HepG2 (cell line): ENCODE data around the gene EML2. TPM values are rescaled to one million over a fixed set of nuclear protein-coding genes. Genes with fewer than 3 reads are reported as not detected.
"Not testable (repeated sequence)": the region's sequence is repeated elsewhere in the genome, so short reads cannot be mapped to it uniquely, and the experiment has no call there.

Source experiments
- ATAC-seq: fragments of 200-7000 bp; cut with Tn5 transposase; 3 replicates; pipeline ENCODE4 v1.9.1; 2020; ENCODE audit warnings: mild to moderate bottlenecking, moderate library complexity
- BruUV-seq: library from RNA; stranded (reverse); fragments of 400-500 nt; replicated peaks from 2 replicates; lab custom pipeline; 2021; lab: Mats Ljungman, UMichigan
- CTCF ChIA-PET: fragments of 300-600 bp; formaldehyde crosslinking; extraction: SDS; loops from one replicate; lab custom pipeline; 2021; ENCODE audit warnings: low total read pairs, inconsistent platforms, low intra/inter-chr PET ratio; lab: Yijun Ruan, JAX
- POLR2A ChIA-PET: fragments of 350-600 bp; sonication (Branson Sonifier 250); formaldehyde crosslinking; loops from one replicate; lab custom pipeline; 2020; ENCODE audit warnings: antibody characterized with exemption, inconsistent platforms; lab: Yijun Ruan, JAX
- DNase-seq: peaks from one replicate; pipeline ENCODE4 v3.0.0-alpha.2; 2015; ENCODE audit warnings: low spot score
- FAIRE-seq: peaks from 3 replicates; lab custom pipeline; 2011; peaks lifted over from hg19 to GRCh38; lab: Jason Lieb, UNC
- H2AFZ ChIP-seq: one replicate; pipeline ENCODE4 v1.6.1; 2011; ENCODE audit warnings: low read length, inconsistent platforms
- H3K27ac ChIP-seq: fragments of 300-600 bp; 3 replicates; pipeline ENCODE4 v1.8.0; 2011; ENCODE audit warnings: mixed run types, mild to moderate bottlenecking, mixed read lengths, low read length, inconsistent platforms; ENCODE audit not compliant: insufficient read depth; ENCODE audit errors: extremely low read length
- H3K27me3 ChIP-seq, 2 experiments: fragments of 200-600 bp in 1 of 2; 2 replicates in 1 of 2; 3 replicates in 1 of 2; pipeline versions ENCODE4 v1.6.0 to v1.8.0; 2011; ENCODE audit warnings: low read length in 2 of 2, mild to moderate bottlenecking in 2 of 2, moderate library complexity in 2 of 2, inconsistent platforms in 1 of 2; ENCODE audit not compliant: insufficient read depth in 2 of 2, control insufficient read depth in 1 of 2
- H3K36me3 ChIP-seq, 2 experiments: fragments of 200-600 bp in 1 of 2; replicated peaks in 1 of 2; 2 replicates in 1 of 2; 3 replicates in 1 of 2; pipeline versions ENCODE4 v1.5.1 to v1.8.0; 2011; ENCODE audit warnings: low read length in 2 of 2, inconsistent platforms in 1 of 2; ENCODE audit not compliant: insufficient read depth in 2 of 2, control insufficient read depth in 1 of 2
- H3K4me1 ChIP-seq: 2 replicates; pipeline ENCODE4 v1.5.1; 2012; ENCODE audit warnings: low read length, inconsistent platforms; ENCODE audit not compliant: insufficient read depth
- H3K4me2 ChIP-seq: 2 replicates; pipeline ENCODE4 v1.6.0; 2011; ENCODE audit warnings: low read depth, low read length, inconsistent platforms
- H3K4me3 ChIP-seq, 3 experiments: fragments of 200-600 bp in 1 of 3; sonication (generic), shearing (Covaris generic) in 1 of 3; replicated peaks in 1 of 3; 2 replicates each; pipeline ENCODE4 v1.5.1; 2011 to 2016; ENCODE audit warnings: low read length in 3 of 3, inconsistent platforms in 2 of 3, low read depth in 2 of 3, mild to moderate bottlenecking in 2 of 3, control low read depth in 1 of 3, mixed read lengths in 1 of 3; ENCODE audit not compliant: insufficient read depth in 1 of 3
- H3K79me2 ChIP-seq: one replicate; pipeline ENCODE4 v1.6.1; 2011; ENCODE audit warnings: low read length, inconsistent platforms; ENCODE audit not compliant: insufficient read depth
- H3K9ac ChIP-seq: 2 replicates; pipeline ENCODE4 v1.6.0; 2011; ENCODE audit warnings: mild to moderate bottlenecking, low read depth, low read length, inconsistent platforms; ENCODE audit not compliant: insufficient read depth
- H3K9me3 ChIP-seq: 2 replicates; pipeline ENCODE4 v1.5.1; 2012; ENCODE audit warnings: mild to moderate bottlenecking, low read length
- H4K20me1 ChIP-seq: 2 replicates; pipeline ENCODE4 v1.6.0; 2011; ENCODE audit warnings: inconsistent platforms, mild to moderate bottlenecking, low read length, moderate library complexity; ENCODE audit not compliant: insufficient read depth
- HNRNPH1 ChIP-seq: fragments of 200-400 bp; formaldehyde crosslinking; optimal IDR thresholded peaks from 2 replicates; pipeline ENCODE3; 2017; ENCODE audit warnings: mild to moderate bottlenecking, low read depth, low read length
- JDP2 ChIP-seq: sonication (generic); formaldehyde crosslinking; IDR thresholded peaks from 2 replicates; pipeline ENCODE4 v1.8.1; 2022; ENCODE audit warnings: missing genetic modification reagents, borderline replicate concordance
- KDM4B ChIP-seq: sonication (generic); formaldehyde crosslinking; IDR thresholded peaks from 2 replicates; pipeline ENCODE4 v1.4.0; 2020; ENCODE audit warnings: missing genetic modification reagents
- KMT2A ChIP-seq: sonication (generic); formaldehyde crosslinking; IDR thresholded peaks from 2 replicates; pipeline ENCODE4 v1.4.0; 2020; ENCODE audit warnings: missing genetic modification reagents
- ZNF138 ChIP-seq: sonication (generic); formaldehyde crosslinking; IDR thresholded peaks from 2 replicates; pipeline ENCODE4 v1.5.0; 2020; ENCODE audit warnings: mild to moderate bottlenecking, low read depth, missing genetic modification reagents
- ZNF354B ChIP-seq: sonication (generic); formaldehyde crosslinking; IDR thresholded peaks from 2 replicates; pipeline ENCODE4 v1.8.0; 2022; ENCODE audit warnings: mild to moderate bottlenecking, missing genetic modification reagents
- ZNF746 ChIP-seq: sonication (generic); formaldehyde crosslinking; IDR thresholded peaks from 2 replicates; pipeline ENCODE4 v1.8.0; 2022; ENCODE audit warnings: mild to moderate bottlenecking, missing genetic modification reagents
- ZNF768 ChIP-seq: sonication (generic); formaldehyde crosslinking; IDR thresholded peaks from 2 replicates; pipeline ENCODE4 v1.4.0; 2020; ENCODE audit warnings: missing genetic modification reagents
- WGBS: methylation state at CpG from one replicate; pipeline ENCODE4 v1.1.6; 2017; ENCODE audit warnings: low lambda C conversion rate; 5-methylcytosine and 5-hydroxymethylcytosine counted together
- in situ Hi-C: cut with HindIII; loops from 2 replicates; pipeline ENCODE4 v1.10.0; 2017; ENCODE audit warnings: low pct_unique_long_range_greater_than_20kb; ENCODE audit not compliant: extremely low pct_ligation_motif_present
- intact Hi-C: fragments of 100-400 bp; cut with micrococcal nuclease; formaldehyde crosslinking; loops from one replicate; pipeline ENCODE4 v1.10.0; 2022; ENCODE audit not compliant: unreplicated experiment
- polyA plus RNA-seq, 8 experiments: library from polyadenylated mRNA; depleted of rRNA in 3 of 8; stranded (reverse) in 7 of 8; unstranded in 1 of 8; fragments of >200 nt; fragmentation: Illumina TruSeq in 4 of 8; extraction: Trizol in 4 of 8; gene quantifications; 2 replicates each; pipeline versions ENCODE4 v1.2.1 to v1.2.3, GENCODE V29; 2011 to 2016; ENCODE audit warnings: low read depth in 4 of 8, missing spikeins in 1 of 8, mixed read lengths in 1 of 8; ENCODE audit not compliant: insufficient read depth in 1 of 8
- total RNA-seq, 5 experiments: library from RNA; depleted of rRNA; stranded (reverse); fragments of >200 nt; fragmentation: Illumina TruSeq; extraction: Trizol; gene quantifications; 2 replicates each; pipeline ENCODE4 v1.2.3, GENCODE V29; 2016; ENCODE audit warnings: low read depth in 1 of 5
- TF ChIP-seq, protein P1 (sequence below): sonication (generic); formaldehyde crosslinking; IDR thresholded peaks from 2 replicates; pipeline ENCODE4 v1.4.0; 2020; ENCODE audit warnings: mild to moderate bottlenecking, missing genetic modification reagents, borderline replicate concordance
- TF ChIP-seq, protein P2 (sequence below): sonication (generic); formaldehyde crosslinking; IDR thresholded peaks from 2 replicates; pipeline ENCODE4 v1.4.0; 2020; ENCODE audit warnings: missing genetic modification reagents

The EML2 gene
- total and polyA plus RNA-seq, 2 of the 13 experiments (the other 11 are each of a cell fraction or from before 2014, with no cell fraction given) = 7.3 to 12.9 TPM

DNA sequence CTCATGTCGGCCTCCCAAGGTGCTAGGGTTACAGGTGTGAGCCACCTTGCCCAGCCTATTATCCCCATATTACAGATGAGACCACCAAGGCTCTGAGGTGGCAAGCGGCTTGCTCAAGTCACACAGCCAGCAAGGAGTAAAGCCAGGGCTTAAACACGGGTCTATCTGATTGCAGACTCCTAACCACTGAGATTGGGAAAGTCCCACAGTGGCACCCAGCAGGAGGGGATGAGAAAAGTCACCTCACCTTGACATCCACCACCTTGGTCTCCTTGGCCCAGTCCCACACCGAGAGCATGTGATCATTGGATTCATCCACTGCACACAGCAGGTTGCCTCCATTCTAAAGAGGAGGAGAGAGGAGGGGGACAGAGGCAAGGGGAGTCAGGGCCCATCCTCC, 9.5 kb downstream of the EML2 start (continued):
- no peak for TF ChIP-seq ZNF746 (CRISPR knock-in tag)
- TF ChIP-seq, all 625 proteins: peak for 0

DNA sequence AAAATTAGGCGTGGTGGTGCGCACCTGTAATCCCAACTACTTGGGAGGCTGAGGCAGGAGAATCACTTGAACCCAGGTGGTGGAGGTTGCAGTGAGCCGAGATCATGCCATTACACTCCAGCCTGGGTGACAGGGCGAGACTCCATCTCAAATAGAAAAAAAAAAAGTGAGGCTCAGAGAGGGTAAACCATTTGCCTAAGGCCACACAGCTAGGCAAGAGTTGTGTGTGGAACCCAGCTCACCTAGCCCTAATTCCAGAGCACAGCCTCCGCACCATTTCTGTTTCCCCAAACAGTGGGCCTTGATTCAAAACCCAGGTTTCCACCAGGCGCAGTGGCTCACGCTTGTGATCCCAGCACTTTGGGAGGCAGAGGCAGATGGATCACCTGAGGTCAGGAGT, 11.0 kb downstream of the EML2 start:
- H4K20me1 ChIP-seq, CTCF ChIA-PET, DNase-seq, H3K36me3 ChIP-seq, H2AFZ ChIP-seq, in situ Hi-C loops, H3K4me3 ChIP-seq, ATAC-seq, H3K9ac ChIP-seq, H3K4me1 ChIP-seq, H3K27me3 ChIP-seq, FAIRE-seq, BruUV-seq, POLR2A ChIA-PET, H3K9me3 ChIP-seq, H3K4me2 ChIP-seq, H3K27ac ChIP-seq, H3K79me2 ChIP-seq, intact Hi-C loops: not testable (repeated sequence)
- 97% methylated on average over 7 of the region's 7 CpGs for WGBS
- TF ChIP-seq ZNF768 (CRISPR knock-in tag) = peak; percentile 81

DNA sequence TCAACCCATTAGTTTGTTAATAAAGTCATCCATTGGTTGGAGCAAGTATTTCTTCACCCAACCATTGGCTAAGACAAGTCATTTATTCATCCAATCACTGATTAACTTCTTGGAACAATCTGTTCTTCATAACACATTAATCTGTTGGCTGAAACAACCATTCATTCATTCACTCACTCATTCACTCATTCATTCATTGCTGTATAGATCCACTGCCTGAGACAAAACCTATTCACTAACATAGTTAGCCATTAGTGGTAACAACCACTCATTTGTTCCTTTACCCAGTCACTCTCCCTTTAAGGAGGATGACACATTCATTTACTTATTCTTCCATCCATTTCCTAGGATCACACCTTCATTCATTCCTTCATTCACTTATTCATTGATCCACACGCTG, 15.2 kb downstream of the EML2 start:
- H3K4me3 ChIP-seq = no peak overlapping the region
- in situ Hi-C loops (no loop called here), intact Hi-C loops (no loop called here)
- H3K4me1 ChIP-seq = no peaks in the 10 kb centered on the region
- no peak overlapping the region for H2AFZ ChIP-seq
- BruUV-seq = no TSS peak
- H4K20me1 ChIP-seq = no peaks in the 10 kb centered on the region
- no peaks in the 10 kb centered on the region for H3K9me3 ChIP-seq
- H3K27ac ChIP-seq = no peak overlapping the region
- ATAC-seq = no peak
- ChIA-PET POLR2A (no interaction called here), CTCF (no interaction called here)
- no peak for DNase-seq
- 100% methylated on average over 1 of the region's 1 CpG for WGBS
- H3K4me2 ChIP-seq = no peak overlapping the region
- peaks cover 2 to 6% of the 10 kb centered on the region in 2 experiments; a peak in 2 of 5 replicates for H3K36me3 ChIP-seq
- H3K9ac ChIP-seq = no peak overlapping the region
- no peaks in the 10 kb centered on the region; a peak in 1 of 5 replicates for H3K27me3 ChIP-seq
- H3K79me2 ChIP-seq = no peaks in the 10 kb centered on the region
- FAIRE-seq = no peak
- TF ChIP-seq HNRNPH1 (no peak), ZNF138 (no peak), ZNF354B (CRISPR knock-in tag) (no peak), KMT2A (CRISPR knock-in tag) (no peak), JDP2 (no peak), KDM4B (no peak)
- TF ChIP-seq, protein P1, sequence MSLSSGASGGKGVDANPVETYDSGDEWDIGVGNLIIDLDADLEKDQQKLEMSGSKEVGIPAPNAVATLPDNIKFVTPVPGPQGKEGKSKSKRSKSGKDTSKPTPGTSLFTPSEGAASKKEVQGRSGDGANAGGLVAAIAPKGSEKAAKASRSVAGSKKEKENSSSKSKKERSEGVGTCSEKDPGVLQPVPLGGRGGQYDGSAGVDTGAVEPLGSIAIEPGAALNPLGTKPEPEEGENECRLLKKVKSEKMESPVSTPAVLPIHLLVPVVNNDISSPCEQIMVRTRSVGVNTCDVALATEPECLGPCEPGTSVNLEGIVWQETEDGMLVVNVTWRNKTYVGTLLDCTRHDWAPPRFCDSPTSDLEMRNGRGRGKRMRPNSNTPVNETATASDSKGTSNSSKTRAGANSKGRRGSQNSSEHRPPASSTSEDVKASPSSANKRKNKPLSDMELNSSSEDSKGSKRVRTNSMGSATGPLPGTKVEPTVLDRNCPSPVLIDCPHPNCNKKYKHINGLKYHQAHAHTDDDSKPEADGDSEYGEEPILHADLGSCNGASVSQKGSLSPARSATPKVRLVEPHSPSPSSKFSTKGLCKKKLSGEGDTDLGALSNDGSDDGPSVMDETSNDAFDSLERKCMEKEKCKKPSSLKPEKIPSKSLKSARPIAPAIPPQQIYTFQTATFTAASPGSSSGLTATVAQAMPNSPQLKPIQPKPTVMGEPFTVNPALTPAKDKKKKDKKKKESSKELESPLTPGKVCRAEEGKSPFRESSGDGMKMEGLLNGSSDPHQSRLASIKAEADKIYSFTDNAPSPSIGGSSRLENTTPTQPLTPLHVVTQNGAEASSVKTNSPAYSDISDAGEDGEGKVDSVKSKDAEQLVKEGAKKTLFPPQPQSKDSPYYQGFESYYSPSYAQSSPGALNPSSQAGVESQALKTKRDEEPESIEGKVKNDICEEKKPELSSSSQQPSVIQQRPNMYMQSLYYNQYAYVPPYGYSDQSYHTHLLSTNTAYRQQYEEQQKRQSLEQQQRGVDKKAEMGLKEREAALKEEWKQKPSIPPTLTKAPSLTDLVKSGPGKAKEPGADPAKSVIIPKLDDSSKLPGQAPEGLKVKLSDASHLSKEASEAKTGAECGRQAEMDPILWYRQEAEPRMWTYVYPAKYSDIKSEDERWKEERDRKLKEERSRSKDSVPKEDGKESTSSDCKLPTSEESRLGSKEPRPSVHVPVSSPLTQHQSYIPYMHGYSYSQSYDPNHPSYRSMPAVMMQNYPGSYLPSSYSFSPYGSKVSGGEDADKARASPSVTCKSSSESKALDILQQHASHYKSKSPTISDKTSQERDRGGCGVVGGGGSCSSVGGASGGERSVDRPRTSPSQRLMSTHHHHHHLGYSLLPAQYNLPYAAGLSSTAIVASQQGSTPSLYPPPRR (CRISPR knock-in tag) = no peak
- TF ChIP-seq, protein P2, sequence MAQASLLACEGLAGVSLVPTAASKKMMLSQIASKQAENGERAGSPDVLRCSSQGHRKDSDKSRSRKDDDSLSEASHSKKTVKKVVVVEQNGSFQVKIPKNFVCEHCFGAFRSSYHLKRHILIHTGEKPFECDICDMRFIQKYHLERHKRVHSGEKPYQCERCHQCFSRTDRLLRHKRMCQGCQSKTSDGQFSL (CRISPR knock-in tag) = no peak
